HG02970 (cell line): ENCODE measurements around the gene MCTP1.
"Not testable (repeated sequence)": the region's sequence is repeated elsewhere in the genome, so short reads cannot be mapped to it uniquely, and the experiment has no call there.

Source experiments
- ATAC-seq: cut with Tn5 transposase; IDR thresholded peaks from one replicate; pipeline ENCODE4 v1.9.1; 2021; ENCODE audit warnings: mild to moderate bottlenecking, moderate library complexity, moderate number of reproducible peaks; ENCODE audit not compliant: unreplicated experiment, low FRiP score

The MCTP1 gene

DNA sequence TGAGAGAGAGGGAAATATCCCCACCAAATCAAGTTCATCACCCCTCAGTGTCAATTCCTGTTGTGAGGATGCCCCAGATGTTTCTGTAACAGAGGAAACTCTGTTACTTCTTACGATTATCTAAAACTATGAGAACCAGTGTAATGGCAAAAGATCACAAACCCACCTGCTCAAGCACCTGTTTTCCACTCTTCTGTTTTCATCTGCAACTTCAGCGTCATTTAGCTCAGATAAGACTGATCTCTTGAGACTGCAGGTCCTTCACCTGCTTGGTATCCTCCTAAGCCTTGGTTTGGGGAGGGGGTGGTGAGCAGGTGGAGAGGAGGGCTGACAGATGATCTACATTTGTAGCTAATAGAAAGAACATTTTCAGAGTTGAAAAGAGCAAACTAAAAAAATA lies 437.2 kb downstream of the MCTP1 start:
- ATAC-seq, result no peak

- no peak for ATAC-seq
Measured at GRCh38 chr5:94847019-94847418, 437.9 kb downstream of the MCTP1 start.

DNA sequence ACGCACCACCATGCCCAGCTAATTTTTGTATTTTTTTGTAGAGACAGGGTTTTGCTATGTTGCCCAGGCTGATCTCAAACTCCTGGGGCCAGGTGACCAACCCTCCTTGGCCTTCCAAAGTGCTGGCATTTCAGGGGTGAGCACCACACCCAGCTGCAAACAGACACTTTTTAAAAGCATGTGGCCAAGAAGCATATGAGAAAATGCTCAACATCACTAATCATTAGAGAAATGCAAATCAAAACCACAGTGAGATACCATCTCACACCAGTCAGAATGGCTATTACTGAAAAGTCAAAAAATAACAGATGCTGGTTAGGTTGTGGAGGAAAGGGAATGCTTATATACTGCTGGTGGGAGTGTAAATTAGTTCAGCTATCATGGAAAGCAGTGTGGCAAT lies 439.2 kb downstream of the MCTP1 start:
- not testable (repeated sequence) for ATAC-seq

GRCh38 chr5:94841598-94842322 lies 443.1 kb downstream of the MCTP1 start:
- no peak for ATAC-seq

GRCh38 chr5:94833851-94834250 lies 451.0 kb downstream of the MCTP1 start:
- ATAC-seq, result no peak

DNA sequence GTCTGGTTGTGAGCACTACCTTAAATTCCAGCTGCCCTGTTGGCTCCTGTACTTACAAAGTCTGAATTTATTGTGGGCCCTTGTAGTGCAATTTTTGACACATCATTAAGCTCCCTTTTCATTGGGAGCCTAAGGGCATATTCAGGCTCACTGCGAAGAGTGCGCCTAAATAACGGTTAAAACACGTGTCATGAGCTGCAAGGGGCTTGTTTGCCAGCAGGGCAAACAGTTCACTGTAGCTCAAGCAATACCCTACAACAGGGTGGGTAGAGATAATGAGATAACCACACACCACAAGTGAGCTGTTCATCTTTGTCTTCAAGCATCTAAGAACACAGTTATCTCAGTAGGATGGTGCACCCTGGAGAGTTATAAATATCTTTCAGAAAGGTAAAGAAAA lies 452.2 kb downstream of the MCTP1 start:
- ATAC-seq, result no peak

GRCh38 chr5:94830520-94830919 lies 454.4 kb downstream of the MCTP1 start:
- ATAC-seq, result no peak

- not testable (repeated sequence) for ATAC-seq
Measured at GRCh38 chr5:94828222-94828621, 456.7 kb downstream of the MCTP1 start.

DNA sequence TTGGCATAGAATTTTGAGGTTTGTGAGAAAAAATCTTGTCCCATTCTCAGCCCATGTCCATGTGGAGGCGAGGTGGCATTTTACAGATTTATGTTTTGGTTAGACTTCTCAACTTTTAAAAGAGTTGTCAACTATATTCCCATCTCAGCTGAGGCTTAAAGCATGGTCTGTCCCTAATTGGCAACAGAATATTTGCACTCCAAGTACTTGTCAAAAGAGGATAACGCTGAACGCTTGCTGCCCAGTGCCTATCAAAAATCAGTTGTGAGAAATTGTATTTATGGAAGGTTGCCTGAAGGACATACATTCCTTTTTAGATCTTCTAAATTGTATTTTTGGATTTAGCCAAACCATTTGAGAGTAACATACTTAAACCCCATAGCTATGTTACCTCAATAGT lies 464.4 kb downstream of the MCTP1 start:
- no peak for ATAC-seq

DNA sequence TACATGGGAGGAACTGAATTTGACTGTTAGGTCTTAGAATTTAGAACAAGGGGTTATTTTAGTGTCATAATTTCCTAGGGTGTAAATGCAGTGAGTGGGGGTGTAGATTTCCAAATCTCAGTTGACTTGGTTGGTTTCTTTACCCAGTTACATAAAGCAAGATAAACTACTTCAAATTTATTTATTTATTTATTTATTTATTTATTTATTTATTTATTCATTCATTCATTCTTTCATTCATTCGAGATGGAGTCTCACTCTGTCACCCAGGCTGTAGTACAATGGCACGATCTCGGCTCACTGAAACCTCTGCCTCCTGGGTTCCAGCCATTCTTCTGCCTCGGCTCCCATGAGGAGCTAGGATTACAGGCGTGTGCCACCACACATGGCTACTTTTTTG lies 466.0 kb downstream of the MCTP1 start:
- ATAC-seq, result no peak

- no peak for ATAC-seq
Measured at GRCh38 chr5:94815313-94816039, 469.4 kb downstream of the MCTP1 start.

- ATAC-seq, result no peak
Measured at GRCh38 chr5:94812232-94812631, 472.7 kb downstream of the MCTP1 start.

GRCh38 chr5:94811331-94811730 lies 473.6 kb downstream of the MCTP1 start:
- no peak for ATAC-seq

- no peak for ATAC-seq
Measured at GRCh38 chr5:94810877-94811276, 474.0 kb downstream of the MCTP1 start.

DNA sequence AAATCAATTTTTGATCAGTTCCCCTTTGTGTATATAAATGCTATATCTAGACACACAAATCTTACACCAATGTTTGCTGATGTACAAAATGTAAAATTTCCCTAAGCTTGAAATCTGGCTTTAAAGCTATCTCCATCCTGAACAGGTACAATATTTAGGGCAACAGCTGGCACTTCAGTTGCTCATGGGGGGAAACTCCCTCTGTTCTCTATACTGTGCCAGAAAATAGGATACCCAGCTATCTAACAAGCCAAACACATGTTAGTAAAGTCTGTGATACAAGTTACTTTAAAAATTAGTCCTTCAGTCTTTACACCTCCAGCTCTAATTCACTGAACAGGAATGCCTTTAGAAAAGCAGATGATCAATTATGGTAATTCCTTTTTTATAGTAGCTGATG lies 474.6 kb downstream of the MCTP1 start:
- no peak for ATAC-seq

DNA sequence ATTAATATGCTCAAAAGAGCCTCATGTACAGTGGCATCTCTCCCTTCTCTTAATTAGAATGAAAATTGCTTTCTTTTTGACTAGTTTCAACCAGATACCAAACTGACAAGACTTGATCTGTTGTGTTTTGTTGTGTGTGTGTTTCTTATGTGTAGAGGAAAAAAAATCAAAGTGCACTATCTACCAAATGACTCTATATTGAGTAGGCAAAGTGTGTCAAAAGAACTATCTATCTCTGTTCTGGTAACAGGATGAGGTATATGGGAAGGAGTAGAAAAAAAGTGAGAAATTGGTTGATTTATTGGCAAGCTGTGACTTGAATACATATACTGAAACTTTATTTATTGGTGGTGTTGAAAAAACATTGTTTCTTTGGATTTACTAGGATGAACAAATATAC lies 476.4 kb downstream of the MCTP1 start:
- ATAC-seq, result no peak

GRCh38 chr5:94807985-94808384 lies 476.9 kb downstream of the MCTP1 start:
- no peak for ATAC-seq

GRCh38 chr5:94802450-94802849 lies 482.4 kb downstream of the MCTP1 start:
- no peak for ATAC-seq

DNA sequence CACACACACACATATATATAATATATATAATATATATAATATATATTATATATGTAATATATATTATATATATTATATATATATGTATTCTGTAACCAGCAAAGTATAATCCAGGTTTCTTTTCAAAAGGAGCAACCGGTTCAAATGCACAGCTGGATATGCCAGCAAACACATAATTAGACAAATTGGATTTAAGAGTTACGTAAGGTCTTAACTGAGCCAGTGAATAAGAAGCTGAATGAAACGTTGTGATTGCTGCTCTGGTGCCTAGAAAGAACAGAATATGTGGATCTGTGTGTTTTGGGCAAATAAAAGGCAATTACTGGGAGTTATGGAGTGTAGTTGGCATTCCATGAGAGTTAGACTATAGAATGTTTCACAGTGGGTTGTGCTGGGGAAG lies 488.3 kb downstream of the MCTP1 start:
- ATAC-seq, result no peak

GRCh38 chr5:94793816-94794198 lies 491.1 kb downstream of the MCTP1 start:
- ATAC-seq, result peak; percentile 33

DNA sequence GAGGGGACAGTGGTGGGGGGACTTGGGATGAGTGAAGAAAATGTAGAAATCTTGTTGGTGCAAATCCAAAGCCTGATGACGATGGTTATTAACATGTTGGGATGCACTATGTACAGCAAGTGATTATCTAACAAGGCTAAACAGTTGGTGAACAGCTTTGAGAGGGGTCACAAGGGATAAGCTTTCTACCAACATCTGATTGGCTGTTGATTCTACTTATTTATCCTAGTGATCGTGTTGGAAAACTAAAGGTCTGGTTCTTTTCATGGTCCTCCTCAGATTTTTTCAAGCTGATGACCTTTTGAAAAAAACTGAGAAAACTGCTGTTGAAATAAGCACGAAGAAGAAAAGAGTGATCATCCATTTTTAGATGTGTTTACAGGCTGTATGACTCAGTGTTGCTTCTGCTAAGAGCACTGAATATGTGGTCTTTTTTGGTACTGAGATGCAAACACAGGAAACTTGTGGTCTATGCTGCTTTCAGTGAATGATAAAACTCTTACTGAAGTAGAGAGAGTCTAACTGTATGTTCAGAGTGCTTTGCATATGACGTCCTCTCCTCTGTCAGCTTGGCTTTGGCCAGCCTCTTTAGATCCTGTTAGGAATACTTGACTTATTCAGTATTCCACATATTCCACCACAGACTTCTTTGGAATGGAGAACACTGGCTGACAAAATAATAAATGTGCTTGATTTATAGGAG lies 491.6 kb downstream of the MCTP1 start:
- peak; percentile 99 for ATAC-seq

DNA sequence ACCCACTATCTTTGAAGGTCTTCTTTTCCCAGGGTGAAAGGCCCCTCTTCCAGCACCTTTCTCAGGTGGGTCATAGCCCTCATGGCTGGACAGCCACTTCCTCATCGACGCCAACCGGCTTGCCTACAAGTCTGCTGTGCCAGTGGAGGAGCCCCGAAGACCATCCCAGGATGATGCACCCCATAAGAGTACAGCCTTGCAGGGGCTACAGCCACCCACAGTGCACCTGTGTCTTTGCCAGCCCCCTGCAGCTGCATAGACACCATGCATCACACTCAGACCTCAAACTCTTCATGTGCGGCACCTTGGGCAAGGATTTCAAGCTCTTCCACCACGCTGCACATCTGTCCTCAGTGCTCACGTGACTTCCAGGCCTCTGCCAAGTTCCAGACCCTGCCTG lies 493.1 kb downstream of the MCTP1 start:
- ATAC-seq, result no peak
